H7 (cell line): ENCODE results near the gene TTI1. TPM values are rescaled to one million over a fixed set of nuclear protein-coding genes. Genes with fewer than 3 reads are reported as not detected.

Experiments
- DNase-seq: peaks from one replicate; pipeline ENCODE4 v3.0.0; 2012
- H3K27me3 ChIP-seq: 2 replicates; pipeline ENCODE4 v1.6.0; 2011; ENCODE audit warnings: mild to moderate bottlenecking, low read length; ENCODE audit not compliant: control insufficient read depth, insufficient read depth
- H3K36me3 ChIP-seq: replicated peaks from 2 replicates; pipeline ENCODE4 v1.5.1; 2011; ENCODE audit warnings: low read length; ENCODE audit not compliant: control insufficient read depth, insufficient read depth
- H3K4me3 ChIP-seq: 2 replicates; pipeline ENCODE4 v1.5.1; 2011; ENCODE audit warnings: low read depth, mild to moderate bottlenecking, control low read depth, low read length, moderate library complexity; ENCODE audit not compliant: insufficient read depth
- total RNA-seq: library from RNA; depleted of rRNA; stranded (reverse); fragments of >200 nt; shearing (Covaris generic); gene quantifications from 2 replicates; pipeline ENCODE4 v1.2.3, GENCODE V29; 2014

The TTI1 gene
- total RNA-seq, 1 experiment from 2014 or later: 52.9 TPM

GRCh38 chr20:37991908-37992307, 41.3 kb downstream of the TTI1 start:
- H3K27me3 ChIP-seq: no peaks in the 10 kb centered on the region
- H3K36me3 ChIP-seq: peaks cover 26% of the 10 kb centered on the region
- DNase-seq: no peak
- H3K4me3 ChIP-seq: no peak overlapping the region

DNA sequence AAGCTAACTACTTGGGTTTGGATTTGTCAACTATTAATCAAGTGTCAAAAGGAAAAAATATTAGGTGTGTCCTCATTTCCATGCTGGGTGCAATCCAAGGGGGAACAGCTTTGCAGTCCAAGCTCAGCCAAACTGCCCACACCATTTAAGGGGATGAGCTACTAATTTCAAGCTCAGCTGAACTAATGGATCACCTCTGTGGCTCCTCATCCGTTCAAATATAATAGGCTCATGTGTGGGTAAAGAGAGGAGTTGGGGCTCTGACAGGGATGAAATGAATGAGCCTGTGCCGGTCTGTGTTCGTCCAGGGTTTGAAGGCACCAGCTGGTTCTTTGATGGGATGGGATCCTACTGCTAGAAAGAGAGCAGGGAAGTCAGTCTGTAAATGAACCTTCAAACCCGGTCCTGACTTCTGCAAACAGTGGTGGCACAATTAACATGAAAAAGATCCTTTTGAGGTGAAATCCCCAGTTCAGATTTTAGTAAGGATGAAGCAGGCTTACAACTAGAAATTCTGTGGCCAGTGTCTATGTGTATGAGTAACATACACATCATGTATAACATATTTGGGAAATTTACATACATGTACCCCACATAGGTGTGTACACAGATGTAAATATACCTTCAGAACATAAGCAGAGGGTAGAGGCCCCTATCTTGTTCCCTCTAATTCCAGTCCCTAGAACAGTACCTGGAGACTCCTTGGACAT, 41.9 kb downstream of the TTI1 start:
- H3K27me3 ChIP-seq: no peaks in the 10 kb centered on the region
- DNase-seq: no peak
- no peak overlapping the region for H3K4me3 ChIP-seq
- H3K36me3 ChIP-seq: peaks cover 22% of the 10 kb centered on the region

- DNase-seq: no peak
- no peak overlapping the region for H3K4me3 ChIP-seq
- H3K36me3 ChIP-seq: peaks cover 16% of the 10 kb centered on the region
- H3K27me3 ChIP-seq: no peaks in the 10 kb centered on the region
These were observed 42.6 kb downstream of the TTI1 start for GRCh38 chr20:37990571-37991151.

GRCh38 chr20:37989601-37990295, 43.5 kb downstream of the TTI1 start:
- DNase-seq: no peak
- H3K36me3 ChIP-seq: peaks cover 12% of the 10 kb centered on the region
- no peaks in the 10 kb centered on the region for H3K27me3 ChIP-seq
- H3K4me3 ChIP-seq: no peak overlapping the region

DNA sequence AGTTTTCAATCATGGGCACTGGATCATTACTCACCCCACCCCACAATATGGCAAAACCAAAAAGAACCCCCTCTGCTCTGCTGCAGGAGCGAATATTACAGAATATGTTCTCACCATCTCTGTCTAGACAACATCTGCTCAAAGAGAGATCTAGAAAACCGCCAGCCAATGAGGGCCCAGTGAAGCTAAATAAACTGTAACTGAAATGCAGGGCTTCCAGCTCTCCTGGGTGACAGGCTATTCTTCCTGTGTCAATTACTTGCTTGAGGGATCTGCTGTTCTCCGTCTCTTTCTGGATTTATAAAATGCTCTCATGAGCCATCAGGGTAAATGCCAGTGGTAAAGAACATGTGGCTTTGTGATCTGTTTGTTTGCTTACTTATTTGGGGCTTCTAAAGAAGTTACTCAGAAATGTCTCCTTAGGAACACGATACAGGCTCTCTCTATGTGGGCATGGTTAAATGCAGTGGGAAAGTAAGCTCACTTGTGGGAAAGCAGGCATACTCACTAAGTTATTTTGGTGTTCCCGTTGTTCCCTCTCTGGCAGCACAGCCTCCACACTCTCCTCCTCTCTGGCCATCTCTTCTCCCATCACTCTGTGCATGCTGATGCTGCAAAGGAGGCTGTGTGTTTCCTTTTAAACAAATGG, 44.8 kb downstream of the TTI1 start:
- Histone ChIP-seq H3K36me3 (peaks cover 10% of the 10 kb centered on the region), H3K4me3 (no peak overlapping the region), H3K27me3 (no peaks in the 10 kb centered on the region)
- DNase-seq: no peak

DNA sequence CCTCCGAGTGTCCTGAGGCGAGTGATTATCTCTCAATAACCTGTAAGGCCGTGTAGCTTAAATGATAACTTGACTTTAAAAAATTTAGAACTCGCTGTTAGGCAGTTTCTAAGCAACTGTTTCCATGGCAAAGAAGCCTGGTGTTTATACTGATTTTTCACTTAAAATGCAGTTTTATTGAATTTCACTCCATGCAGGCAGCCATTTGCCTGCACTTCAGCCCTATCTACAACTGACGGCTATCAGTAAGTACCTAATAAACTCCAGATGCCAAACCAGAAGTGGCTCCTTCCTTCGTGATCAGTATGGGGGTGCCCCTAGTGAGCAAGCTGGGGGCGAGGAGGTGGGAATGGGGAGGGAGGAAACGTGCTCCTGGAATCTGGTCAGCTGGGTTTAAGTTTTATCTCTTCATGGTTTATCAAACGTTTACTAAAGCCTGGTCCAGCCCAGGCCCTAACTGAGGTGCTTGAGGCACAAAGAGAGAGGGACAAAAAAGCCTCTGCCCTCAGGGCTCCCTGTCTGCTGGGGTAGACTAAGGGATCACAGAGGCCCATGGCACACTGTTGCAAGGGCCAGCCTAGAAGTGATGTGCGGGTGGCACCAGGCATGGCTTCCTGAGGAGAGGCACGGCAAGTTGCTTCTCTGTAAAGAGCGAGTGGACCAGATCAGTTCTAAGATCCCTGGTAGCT, 45.5 kb downstream of the TTI1 start:
- Histone ChIP-seq H3K4me3 (no peak overlapping the region), H3K36me3 (peaks cover 10% of the 10 kb centered on the region), H3K27me3 (no peaks in the 10 kb centered on the region)
- DNase-seq: no peak

- DNase-seq: no peak
- Histone ChIP-seq H3K27me3 (no peaks in the 10 kb centered on the region), H3K4me3 (no peak overlapping the region), H3K36me3 (peaks cover 10% of the 10 kb centered on the region)
These were observed 46.2 kb downstream of the TTI1 start for GRCh38 chr20:37986873-37987601.

DNA sequence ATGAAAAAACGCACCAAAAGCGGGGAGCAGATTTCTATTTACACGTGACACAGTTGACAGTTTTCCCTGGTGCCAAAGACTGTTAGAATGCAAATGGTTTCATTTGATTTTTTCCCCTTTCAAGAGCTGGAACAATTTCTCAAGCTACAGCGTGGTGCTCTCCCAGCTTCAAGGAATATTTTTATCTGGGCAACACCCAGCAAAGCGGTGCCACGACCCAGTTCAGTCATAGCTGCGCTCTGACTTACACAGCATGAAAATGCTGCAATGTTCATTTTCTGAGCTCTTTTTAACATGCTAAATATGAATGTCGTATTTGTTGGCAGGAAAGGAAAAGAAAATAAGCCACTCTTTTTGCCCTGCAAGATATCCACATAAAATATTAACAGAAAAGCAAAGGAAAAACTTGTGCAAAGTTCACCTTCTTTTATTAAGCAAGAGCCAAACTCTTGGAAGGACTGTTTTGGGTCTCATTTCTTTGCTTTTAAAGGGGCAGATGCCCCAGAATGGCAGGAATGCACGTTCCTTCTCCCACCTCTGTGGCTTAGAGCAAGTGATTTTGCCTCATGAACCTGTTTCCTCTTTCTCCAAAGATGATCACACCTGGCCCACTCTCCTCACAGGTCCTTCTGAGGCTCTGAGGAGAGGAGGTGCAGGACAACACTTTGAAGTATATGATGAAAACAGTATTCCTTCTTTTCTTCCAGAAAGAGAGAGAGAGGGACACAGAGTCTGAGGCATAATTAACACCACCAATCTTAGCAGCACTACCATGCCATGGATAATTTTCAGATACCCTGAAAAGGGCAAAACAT, 47.0 kb downstream of the TTI1 start:
- DNase-seq: no peak
- Histone ChIP-seq H3K36me3 (peaks cover 10% of the 10 kb centered on the region), H3K4me3 (no peak overlapping the region), H3K27me3 (no peaks in the 10 kb centered on the region)

GRCh38 chr20:37984018-37984785, 49.1 kb downstream of the TTI1 start:
- no peak for DNase-seq
- H3K36me3 ChIP-seq: peaks cover 9% of the 10 kb centered on the region
- H3K27me3 ChIP-seq: no peaks in the 10 kb centered on the region
- no peak overlapping the region for H3K4me3 ChIP-seq

- DNase-seq: no peak
- peaks cover 4% of the 10 kb centered on the region; the same call in 1 of the 2 replicates for H3K36me3 ChIP-seq
- H3K27me3 ChIP-seq: no peaks in the 10 kb centered on the region
- H3K4me3 ChIP-seq: no peak overlapping the region
These were observed 50.0 kb downstream of the TTI1 start for GRCh38 chr20:37983286-37983685.

DNA sequence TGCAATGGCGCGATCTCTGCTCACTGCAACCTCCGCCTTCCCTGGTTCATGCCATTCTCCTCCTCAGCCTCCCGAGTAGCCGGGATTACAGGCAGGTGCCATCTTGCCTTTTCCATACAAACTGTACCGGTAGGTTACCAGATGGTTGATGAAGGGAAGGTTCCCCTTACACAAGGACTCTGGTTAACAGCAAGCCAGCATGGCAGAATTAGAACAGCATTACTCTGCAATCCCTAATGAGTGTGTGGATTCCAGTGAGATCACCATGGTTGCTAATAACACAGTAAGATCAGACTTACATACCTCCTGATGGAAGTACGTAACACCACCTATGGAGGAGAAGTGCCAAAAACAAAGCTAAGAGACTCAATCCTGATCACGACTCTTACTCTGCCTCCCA, 51.7 kb downstream of the TTI1 start:
- Histone ChIP-seq H3K36me3 (peaks cover 2% of the 10 kb centered on the region; the same call in 1 of the 2 replicates), H3K4me3 (no peak overlapping the region), H3K27me3 (no peaks in the 10 kb centered on the region; the same call in 1 of the 2 replicates)
- DNase-seq: no peak

DNA sequence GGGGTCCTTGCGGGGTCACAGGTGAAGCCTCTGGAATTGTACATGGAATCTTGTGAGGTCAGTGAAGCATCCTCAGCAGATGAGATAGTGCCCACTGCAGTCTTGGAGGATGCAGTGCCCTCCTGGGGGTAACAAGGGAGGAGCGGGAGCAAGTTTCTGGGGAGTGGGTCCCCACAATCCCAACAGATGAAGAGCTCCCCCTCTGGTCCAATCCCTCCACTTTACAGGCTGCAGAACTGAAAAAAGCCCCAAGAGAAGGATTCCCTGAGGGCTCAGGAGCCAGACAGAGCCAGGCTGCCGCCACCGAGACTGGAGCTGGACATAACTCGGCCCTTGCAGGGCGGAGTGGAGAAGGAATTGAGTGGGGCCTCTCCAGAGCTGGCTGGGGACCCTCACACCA, 52.4 kb downstream of the TTI1 start:
- H3K27me3 ChIP-seq: no peaks in the 10 kb centered on the region; the same call in 1 of the 2 replicates
- no peaks in the 10 kb centered on the region; the same call in 1 of the 2 replicates for H3K36me3 ChIP-seq
- DNase-seq: peak; percentile 59
- H3K4me3 ChIP-seq: no peak overlapping the region
